ENCODE data around the gene PTPN4. TPM values are rescaled to one million over a fixed set of nuclear protein-coding genes. Genes with fewer than 3 reads are reported as not detected.

The PTPN4 gene
- total RNA-seq, 1 donor from 2014 or later: 21.4 TPM

GRCh38 chr2:119860924-119861323, 101.2 kb downstream of the PTPN4 start:
- Mint-ChIP-seq H3K4me1 (ENCODE audit: unreplicated experiment) (peaks cover 4% of the 10 kb centered on the region), H3K27ac (ENCODE audit: unreplicated experiment) (no peak overlapping the region), H3K36me3 (ENCODE audit: unreplicated experiment) (no peaks in the 10 kb centered on the region), H3K9me3 (ENCODE audit: unreplicated experiment) (no peaks in the 10 kb centered on the region), H3K27me3 (ENCODE audit: unreplicated experiment) (no peaks in the 10 kb centered on the region), H3K4me3 (ENCODE audit: unreplicated experiment) (no peak overlapping the region)
- no peak for DNase-seq (ENCODE audit: extremely low spot score, unreplicated experiment)
- no peak for TF ChIP-seq CTCF (IDR thresholded peaks at IDR 0.05)

GRCh38 chr2:119862127-119862889, 102.6 kb downstream of the PTPN4 start:
- no peak overlapping the region for H3K27ac Mint-ChIP-seq (ENCODE audit: unreplicated experiment)
- no peak overlapping the region for H3K4me3 Mint-ChIP-seq (ENCODE audit: unreplicated experiment)
- no peaks in the 10 kb centered on the region for H3K36me3 Mint-ChIP-seq (ENCODE audit: unreplicated experiment)
- no peak for DNase-seq (ENCODE audit: extremely low spot score, unreplicated experiment)
- no peak for TF ChIP-seq CTCF (IDR thresholded peaks at IDR 0.05)
- no peaks in the 10 kb centered on the region for H3K27me3 Mint-ChIP-seq (ENCODE audit: unreplicated experiment)
- H3K9me3 Mint-ChIP-seq (ENCODE audit: unreplicated experiment): no peaks in the 10 kb centered on the region
- peaks cover 4% of the 10 kb centered on the region for H3K4me1 Mint-ChIP-seq (ENCODE audit: unreplicated experiment)

- no peak overlapping the region for H3K4me3 Mint-ChIP-seq (ENCODE audit: unreplicated experiment)
- H3K27ac Mint-ChIP-seq (ENCODE audit: unreplicated experiment): no peak overlapping the region
- H3K9me3 Mint-ChIP-seq (ENCODE audit: unreplicated experiment): no peaks in the 10 kb centered on the region
- H3K27me3 Mint-ChIP-seq (ENCODE audit: unreplicated experiment): no peaks in the 10 kb centered on the region
- peaks cover 2% of the 10 kb centered on the region for H3K36me3 Mint-ChIP-seq (ENCODE audit: unreplicated experiment)
- no peak for DNase-seq (ENCODE audit: extremely low spot score, unreplicated experiment)
- H3K4me1 Mint-ChIP-seq (ENCODE audit: unreplicated experiment): peaks cover 4% of the 10 kb centered on the region
- TF ChIP-seq CTCF (IDR thresholded peaks at IDR 0.05): no peak
Measured at GRCh38 chr2:119864318-119864717, 104.6 kb downstream of the PTPN4 start.

GRCh38 chr2:119871725-119872124, 112.0 kb downstream of the PTPN4 start:
- no peak for TF ChIP-seq CTCF (IDR thresholded peaks at IDR 0.05)
- Mint-ChIP-seq H3K27ac (ENCODE audit: unreplicated experiment) (no peak overlapping the region), H3K36me3 (ENCODE audit: unreplicated experiment) (peaks cover 4% of the 10 kb centered on the region), H3K4me1 (ENCODE audit: unreplicated experiment) (no peaks in the 10 kb centered on the region), H3K9me3 (ENCODE audit: unreplicated experiment) (peaks cover 7% of the 10 kb centered on the region), H3K27me3 (ENCODE audit: unreplicated experiment) (no peaks in the 10 kb centered on the region), H3K4me3 (ENCODE audit: unreplicated experiment) (no peak overlapping the region)
- DNase-seq (ENCODE audit: extremely low spot score, unreplicated experiment): no peak

GRCh38 chr2:119873350-119874315, 113.9 kb downstream of the PTPN4 start:
- Mint-ChIP-seq H3K27me3 (ENCODE audit: unreplicated experiment) (no peaks in the 10 kb centered on the region), H3K4me1 (ENCODE audit: unreplicated experiment) (no peaks in the 10 kb centered on the region), H3K4me3 (ENCODE audit: unreplicated experiment) (no peak overlapping the region), H3K9me3 (ENCODE audit: unreplicated experiment) (peaks cover 7% of the 10 kb centered on the region), H3K27ac (ENCODE audit: unreplicated experiment) (no peak overlapping the region), H3K36me3 (ENCODE audit: unreplicated experiment) (peaks cover 2% of the 10 kb centered on the region)
- DNase-seq (ENCODE audit: extremely low spot score, unreplicated experiment): no peak
- no peak for TF ChIP-seq CTCF (IDR thresholded peaks at IDR 0.05)
